ENCODE data around the gene ZBTB38. TPM values are rescaled to one million over a fixed set of nuclear protein-coding genes. Genes with fewer than 3 reads are reported as not detected.

ZBTB38 gene
- total RNA-seq, 1 donor from 2014 or later = 92.4 TPM

DNA sequence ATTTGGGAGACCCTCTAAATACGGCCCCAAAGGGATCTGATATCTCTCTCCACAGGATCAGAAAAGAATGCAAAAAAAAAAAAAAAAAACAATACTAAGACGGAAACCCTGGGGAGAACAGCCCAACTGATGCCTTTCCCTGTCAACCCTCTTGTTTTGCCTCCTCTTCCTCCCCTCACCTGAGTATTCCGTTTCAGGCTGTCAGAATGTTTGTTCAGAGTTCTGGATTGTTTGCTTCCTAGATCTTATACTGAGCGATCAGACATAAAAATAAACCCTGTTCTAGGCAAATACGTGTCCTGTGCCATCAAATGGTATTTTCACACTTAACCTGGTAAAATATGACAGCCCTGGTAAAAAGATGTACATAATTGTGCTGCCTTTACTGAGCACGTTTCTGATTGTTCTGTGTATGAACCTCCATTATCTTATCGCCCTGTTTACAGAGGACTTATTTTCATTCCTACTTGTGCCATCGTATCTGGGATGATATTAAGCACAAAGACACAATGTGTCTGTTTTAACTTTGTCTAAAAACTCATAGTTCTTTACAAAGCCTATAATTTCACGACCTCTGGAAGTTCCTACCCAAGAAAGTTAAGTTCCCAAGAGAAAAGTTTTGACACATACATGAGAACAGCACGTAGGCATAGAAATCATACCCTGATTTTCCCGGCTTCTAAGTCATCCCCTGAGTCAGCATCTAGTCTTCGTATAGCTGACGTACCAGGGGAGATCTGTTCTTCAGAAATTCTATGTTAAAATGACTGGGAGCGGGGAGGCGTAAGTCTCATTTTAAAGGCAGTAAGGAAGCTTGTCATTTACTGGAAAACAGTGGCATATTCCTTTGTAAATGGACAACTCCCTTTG is 856 bp downstream of the ZBTB38 start:
- peak; percentile 83 for DNase-seq

DNA sequence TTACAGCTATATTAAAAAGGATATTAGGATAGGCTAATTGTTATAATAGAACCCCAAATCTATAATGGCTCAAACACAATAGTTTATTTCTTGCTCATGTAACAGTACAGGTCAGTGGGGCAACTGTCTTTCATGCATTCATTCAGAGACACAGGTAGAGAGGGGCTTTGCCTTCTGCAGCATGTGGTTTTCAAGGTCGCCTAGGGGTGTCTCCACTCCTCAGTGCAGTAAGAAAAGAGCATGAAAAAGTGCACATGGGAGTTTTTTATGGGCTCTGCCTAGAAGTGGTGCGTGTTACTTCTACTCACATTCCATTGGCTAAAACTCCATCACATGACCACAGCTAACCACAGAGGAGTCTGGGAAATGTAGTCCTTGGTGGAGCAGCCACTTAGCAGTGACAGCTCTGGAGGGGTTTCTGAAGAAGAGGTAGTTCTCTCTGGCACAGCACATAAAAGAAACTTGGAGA is 1.8 kb downstream of the ZBTB38 start:
- DNase-seq = peak; percentile 95

GRCh38 chr3:141371882-141372281 is 3.6 kb downstream of the ZBTB38 start:
- DNase-seq = no peak

DNA sequence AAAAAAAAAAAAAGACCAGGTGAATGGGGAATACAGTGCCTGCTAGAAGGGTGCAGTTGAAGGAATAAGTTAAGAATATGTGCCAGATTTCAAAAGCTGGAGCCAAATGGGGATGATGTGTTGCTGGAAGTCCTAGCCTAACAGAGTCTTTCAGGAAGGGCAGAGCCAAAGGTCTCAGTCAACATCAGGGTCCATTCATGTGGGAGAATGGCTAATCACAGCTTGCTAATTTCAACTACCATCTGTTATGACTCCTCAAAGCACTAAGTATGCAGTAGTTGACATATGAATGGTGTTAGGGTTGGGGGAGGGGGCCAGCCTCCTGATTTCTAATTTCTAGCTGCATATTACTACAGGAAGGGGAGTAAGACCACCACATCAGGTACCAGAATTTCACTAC is 4.4 kb downstream of the ZBTB38 start:
- no peak for DNase-seq

GRCh38 chr3:141373232-141373631 is 4.9 kb downstream of the ZBTB38 start:
- no peak for DNase-seq

GRCh38 chr3:141373768-141374526 is 5.6 kb downstream of the ZBTB38 start:
- DNase-seq = no peak

GRCh38 chr3:141375381-141376301 is 7.3 kb downstream of the ZBTB38 start:
- DNase-seq = no peak

DNA sequence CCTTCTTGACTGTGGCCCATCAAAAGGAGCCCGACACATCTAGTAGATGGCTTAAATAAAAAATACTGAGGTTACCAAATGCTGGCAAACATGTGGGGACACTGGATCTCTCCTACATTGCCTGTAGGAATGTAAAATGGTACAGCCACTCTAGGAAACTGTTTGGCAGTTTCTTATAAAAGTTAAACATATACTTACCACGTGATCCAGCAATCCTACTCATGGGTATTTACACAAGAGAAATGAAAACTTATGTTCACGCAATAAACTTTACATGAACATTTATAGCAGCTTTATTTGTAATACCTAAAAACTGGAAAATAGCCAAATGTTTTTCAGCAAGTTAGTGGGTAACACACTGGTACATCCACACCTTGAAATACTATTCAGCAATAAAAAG is 9.1 kb downstream of the ZBTB38 start:
- no peak for DNase-seq

- no peak for DNase-seq
Measured at GRCh38 chr3:141378556-141378955, 10.3 kb downstream of the ZBTB38 start.

GRCh38 chr3:141379250-141379966 is 11.1 kb downstream of the ZBTB38 start:
- no peak for DNase-seq

DNA sequence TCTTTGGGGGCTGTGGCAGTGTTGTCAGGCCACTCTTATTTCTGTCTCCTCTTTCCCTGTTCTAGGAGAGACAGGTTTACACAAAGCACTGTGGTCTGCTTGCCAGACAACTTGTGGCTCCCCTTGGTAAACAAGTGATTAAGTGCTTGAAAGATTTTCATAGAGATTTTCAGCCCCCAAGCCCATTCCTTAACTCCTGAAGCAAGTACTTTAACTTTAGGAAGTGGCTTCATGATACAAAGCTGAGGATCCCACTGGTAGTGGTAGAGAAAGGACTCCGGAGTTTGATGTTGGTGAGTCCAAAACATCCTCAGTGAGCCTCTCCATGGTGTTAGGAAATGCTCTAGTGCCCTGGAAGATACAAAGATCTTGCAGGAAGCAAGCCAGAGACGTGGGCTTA is 12.0 kb downstream of the ZBTB38 start:
- DNase-seq = no peak

- DNase-seq = no peak
Measured at GRCh38 chr3:141380987-141381386, 12.7 kb downstream of the ZBTB38 start.

DNA sequence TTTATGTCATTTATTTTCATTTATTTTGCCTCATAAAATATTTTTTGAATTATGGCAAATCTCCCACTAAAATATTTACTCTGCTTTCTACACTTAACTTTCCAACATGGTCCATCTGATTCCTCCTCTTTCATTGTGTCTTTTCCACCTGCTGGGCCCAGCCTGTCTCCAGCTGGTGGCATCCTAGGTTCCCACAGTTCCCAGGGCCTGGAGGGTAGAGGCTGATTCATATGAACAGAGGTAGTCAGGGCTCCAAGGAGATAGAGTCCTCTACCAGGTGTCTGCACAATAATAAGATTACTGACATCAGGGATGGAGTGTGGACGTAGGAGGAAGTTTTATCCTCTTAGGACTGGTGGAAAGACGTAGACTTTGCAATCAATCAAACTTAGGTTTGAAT is 14.3 kb downstream of the ZBTB38 start:
- DNase-seq = no peak

- no peak for DNase-seq
Measured at GRCh38 chr3:141383555-141384129, 15.3 kb downstream of the ZBTB38 start.

DNA sequence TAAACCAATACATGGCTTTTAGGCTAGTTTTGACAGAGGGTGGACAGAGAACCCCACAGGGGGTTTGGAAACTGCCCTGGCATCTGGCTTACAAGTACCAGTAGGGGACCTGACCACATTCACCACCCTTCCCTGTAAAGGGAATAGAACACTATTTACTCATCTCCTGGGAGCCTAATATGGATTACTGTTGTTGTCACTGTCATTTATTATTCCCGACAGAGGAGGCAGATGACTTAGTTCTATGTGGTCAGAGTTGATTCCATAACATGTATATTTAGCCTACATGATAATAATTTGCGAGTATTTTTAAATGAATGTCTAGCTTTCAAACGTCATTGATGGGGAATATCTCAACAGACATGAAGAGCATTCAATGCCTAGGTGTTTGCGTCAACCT is 15.9 kb downstream of the ZBTB38 start:
- DNase-seq = no peak

DNA sequence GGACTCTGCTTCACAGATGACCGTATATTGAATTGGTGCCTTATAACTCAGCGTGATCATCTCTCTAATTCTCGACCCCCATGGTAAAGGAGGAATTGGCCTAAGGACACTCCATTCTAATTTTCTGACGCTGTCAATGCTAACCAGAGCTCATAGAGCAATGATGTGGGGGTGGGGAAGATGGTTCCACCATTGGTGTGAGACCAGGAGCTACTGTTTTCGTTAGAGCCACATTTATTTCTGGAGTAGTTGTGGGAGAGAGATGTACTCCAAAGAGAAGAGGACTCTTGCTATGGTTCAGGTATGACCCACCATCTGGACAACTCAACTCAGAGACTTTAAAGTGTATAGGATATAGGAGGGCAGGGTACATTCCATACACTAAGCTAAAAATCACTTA is 16.3 kb downstream of the ZBTB38 start:
- DNase-seq = no peak

- DNase-seq = no peak
Measured at GRCh38 chr3:141385406-141386125, 17.3 kb downstream of the ZBTB38 start.

DNA sequence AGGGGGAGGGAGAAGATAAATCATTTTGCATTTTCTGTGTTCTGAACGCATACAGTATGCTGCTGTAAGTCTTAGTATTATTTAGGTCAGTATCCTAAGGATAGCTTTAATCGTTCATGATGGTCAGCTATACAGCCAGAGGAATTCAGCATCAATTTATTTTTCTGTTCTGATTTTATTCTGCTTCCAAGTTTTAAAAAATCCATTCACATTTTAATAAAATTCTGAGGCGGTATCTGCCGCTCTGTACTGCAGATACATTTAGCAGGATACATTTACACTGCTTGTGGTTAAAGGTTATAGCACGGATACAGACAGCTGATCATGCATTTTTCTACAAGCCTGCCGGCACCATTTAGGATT is 17.8 kb downstream of the ZBTB38 start:
- no peak for DNase-seq

DNA sequence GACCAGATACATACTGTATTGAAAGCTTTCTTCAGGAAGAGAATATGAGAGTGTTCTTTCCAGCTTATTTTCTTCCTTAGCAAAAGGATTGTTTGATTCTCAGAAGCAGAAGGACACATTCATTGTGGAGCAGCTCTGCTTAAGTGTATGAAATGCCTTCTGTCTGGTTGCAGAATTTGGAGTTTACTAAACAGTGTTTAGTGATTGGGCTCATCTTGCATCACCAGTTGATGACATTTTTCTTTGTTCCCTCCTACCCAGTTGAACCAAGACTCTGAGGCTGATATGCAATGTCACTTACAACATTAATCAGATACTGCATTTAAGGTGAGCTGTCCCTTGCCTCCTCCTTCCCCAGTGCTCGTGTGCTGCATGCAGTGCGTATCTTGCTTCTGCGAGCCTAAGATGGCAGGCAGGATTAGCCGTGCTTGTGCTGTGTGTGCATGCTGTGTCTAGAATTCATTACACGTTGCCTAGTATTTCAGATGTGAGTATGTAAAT is 18.4 kb downstream of the ZBTB38 start:
- DNase-seq = no peak

DNA sequence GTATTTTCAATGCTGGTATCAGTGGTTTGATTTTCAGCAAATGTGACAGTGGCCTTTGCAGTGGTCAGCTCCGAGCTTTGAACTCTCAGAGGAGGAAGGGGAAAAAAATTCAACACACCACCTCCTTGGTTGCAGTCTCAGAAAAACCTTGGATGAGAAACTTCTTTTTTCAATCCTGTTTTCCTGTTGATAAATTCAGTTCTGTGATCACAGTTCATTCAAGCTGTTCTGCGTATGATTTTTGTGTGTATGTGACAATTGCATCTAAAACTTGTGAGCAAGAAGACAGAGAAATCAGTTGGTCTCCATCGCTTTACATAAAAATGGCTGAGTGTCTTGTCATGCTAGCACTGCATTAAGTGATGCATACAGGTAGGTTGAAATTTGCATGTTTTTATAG is 19.2 kb downstream of the ZBTB38 start:
- no peak for DNase-seq

GRCh38 chr3:141388395-141388794 is 20.1 kb downstream of the ZBTB38 start:
- DNase-seq = no peak
